Pancreas (tissue), 10 donors: ENCODE data around the gene RNF5. TPM values are rescaled to one million over a fixed set of nuclear protein-coding genes. Genes with fewer than 3 reads are reported as not detected.

Experiments
- ATAC-seq, 4 donors: fragments of 200-7000 bp; cut with Tn5 transposase; one replicate each; pipeline versions ENCODE4 v1.8.0 to v1.9.1; 2020; ENCODE audit warnings: mild to moderate bottlenecking in 4 of 4, moderate library complexity in 4 of 4
- DNase-seq, 6 donors: peaks; one replicate each; pipeline ENCODE4 v3.0.0-alpha.2; 2020
- FAIRE-seq: peaks from 2 replicates; lab custom pipeline; 2012; peaks lifted over from hg19 to GRCh38; lab: Jason Lieb, UNC
- H3K27ac ChIP-seq, 4 donors: fragments of 200-600 bp; sonication (generic); 1 replicate in 3 of 4; 2 replicates in 1 of 4; pipeline versions ENCODE4 v1.5.0 to v1.8.0; 2020
- H3K27me3 ChIP-seq, 4 donors: fragments of 200-600 bp; one replicate each; pipeline ENCODE4 v1.8.0; 2021
- H3K36me3 ChIP-seq, 3 donors: fragments of 200-600 bp; sonication (generic) in 1 of 3; one replicate each; pipeline versions ENCODE4 v1.5.0 to v1.8.0; 2020 to 2021
- H3K4me1 ChIP-seq, 3 donors: fragments of 200-600 bp; one replicate each; pipeline ENCODE4 v1.8.0; 2021
- H3K4me3 ChIP-seq, 4 donors: fragments of 200-600 bp; sonication (generic) in 2 of 4; one replicate each; pipeline versions ENCODE4 v1.5.0 to v1.8.0; 2020 to 2021
- H3K9me3 ChIP-seq, 4 donors: fragments of 200-600 bp; one replicate each; pipeline ENCODE4 v1.8.0; 2021
- WGBS, 2 donors: extraction: QIAGEN DNeasy Blood & Tissue Kit; methylation state at CpG; one replicate each; pipeline ENCODE4 v1.1.7; 2013; 5-methylcytosine and 5-hydroxymethylcytosine counted together
- intact Hi-C, 3 donors: fragments of 100-400 bp; cut with DNase I; formaldehyde crosslinking; loops; one replicate each; pipeline versions ENCODE4 v1.11.1 to v1.14.2; 2022
- polyA plus RNA-seq, 2 donors: library from polyadenylated mRNA; stranded (reverse); fragments of 200-250 nt; gene quantifications; one replicate each; pipeline ENCODE4 v1.2.3, GENCODE V29; 2013
- total RNA-seq, 6 donors: library from RNA; stranded (reverse); fragmentation: NEBNext Ultra II Directional in 4 of 6; extraction: Animal tissue kit (Norgen Biotek cat#: 25700) in 4 of 6; gene quantifications; one replicate each; pipeline versions ENCODE4 v1.2.1 to v1.2.4, GENCODE V29; 2021 to 2023
- TF ChIP-seq, protein P1 (sequence below), 4 donors: fragments of 200-600 bp; sonication (generic) in 3 of 4; IDR thresholded peaks; one replicate each; pipeline versions ENCODE4 v1.5.0 to v1.8.0; 2021; ENCODE audit warnings: antibody characterized with exemption in 4 of 4
- donor health status: healthy with polysubstance abuse.
- donor health status: DM: no; HTN: no; CAD: no; lungs with moderate emphysema.
- donor health status: DM: no; HTN: no; CAD: no.
- donor health status: control.
- donor health status: control.
- donor health status: Bipolar disorder and iron deficiency.
- donor health status: DM: yes; HTN: yes; CAD: no.
- donor health status: DM: no; HTN: no; CAD: no.
- donor health status: DM: no; HTN: no; CAD: no.
- donor health status: DM: yes; HTN: yes; CAD: no.

The RNF5 gene
- total and polyA plus RNA-seq, 8 donors: 16.1 to 41.4 (median 25.8) TPM

DNA sequence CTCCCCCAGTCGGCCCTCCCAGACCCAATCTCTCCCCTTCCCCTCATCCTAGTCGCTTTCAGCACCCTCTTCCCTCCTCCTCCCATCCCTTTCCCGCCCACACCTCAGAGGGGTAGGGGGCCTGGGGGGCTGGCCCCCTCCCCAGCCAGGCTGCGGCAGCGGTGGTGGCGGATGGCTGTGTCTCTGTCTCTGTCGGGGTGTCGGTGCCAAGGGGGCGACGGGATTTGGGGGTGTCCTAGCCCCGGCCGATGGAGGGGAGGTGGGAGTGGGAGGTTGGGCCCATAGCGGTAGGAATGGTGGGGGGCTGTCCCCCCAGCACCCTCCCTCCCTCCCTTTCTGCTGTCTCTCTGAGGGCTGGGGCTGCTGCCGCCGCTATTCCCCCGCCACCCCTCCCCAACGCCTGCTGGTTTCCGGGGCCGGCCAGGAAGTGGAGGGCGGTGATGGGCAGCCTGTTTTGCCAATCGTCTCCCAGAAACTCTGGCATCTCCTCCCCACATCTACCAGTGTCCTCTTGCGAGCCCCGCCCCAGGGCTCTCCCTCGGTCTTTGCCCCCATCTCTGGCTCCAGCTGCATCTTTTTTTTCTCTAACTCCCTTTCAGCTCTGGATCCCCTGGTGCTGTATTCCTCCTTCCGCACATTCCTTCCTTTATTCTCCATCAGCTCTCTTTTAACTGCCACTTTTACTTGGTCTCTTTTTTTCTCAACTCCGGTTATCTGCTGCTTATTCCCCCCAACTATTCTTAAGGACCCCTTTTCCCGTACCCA, 2.3 kb upstream of the RNF5 start, which contains the start of gene AGPAT1:
TSS of gene AGPAT1 (minus strand) at position 374 of the 765 bp plus-strand sequence. CDS start 4,588 bp downstream, outside the sequence.
- 0 to 1% methylated on average over 21 to 27 of the region's 27 CpGs for WGBS, 2 donors
- Histone ChIP-seq H3K27me3 (no peaks in the 10 kb centered on the region), H3K36me3 (no peaks in the 10 kb centered on the region), H3K4me3 (peak within 1 kb of the TSS; percentile 73 to 88 (median 77)), H3K4me1 (peaks cover 20 to 31% (median 24%) of the 10 kb centered on the region in 3 donors), H3K9me3 (no peaks in the 10 kb centered on the region), H3K27ac (peak within 1 kb of the TSS; percentile 86 to 96 (median 90))
- DNase-seq (peak; percentile 93 to 98 (median 96)), ATAC-seq (peak; percentile 59 to 80 (median 72)), FAIRE-seq (no peak)
- TF ChIP-seq, protein P1, sequence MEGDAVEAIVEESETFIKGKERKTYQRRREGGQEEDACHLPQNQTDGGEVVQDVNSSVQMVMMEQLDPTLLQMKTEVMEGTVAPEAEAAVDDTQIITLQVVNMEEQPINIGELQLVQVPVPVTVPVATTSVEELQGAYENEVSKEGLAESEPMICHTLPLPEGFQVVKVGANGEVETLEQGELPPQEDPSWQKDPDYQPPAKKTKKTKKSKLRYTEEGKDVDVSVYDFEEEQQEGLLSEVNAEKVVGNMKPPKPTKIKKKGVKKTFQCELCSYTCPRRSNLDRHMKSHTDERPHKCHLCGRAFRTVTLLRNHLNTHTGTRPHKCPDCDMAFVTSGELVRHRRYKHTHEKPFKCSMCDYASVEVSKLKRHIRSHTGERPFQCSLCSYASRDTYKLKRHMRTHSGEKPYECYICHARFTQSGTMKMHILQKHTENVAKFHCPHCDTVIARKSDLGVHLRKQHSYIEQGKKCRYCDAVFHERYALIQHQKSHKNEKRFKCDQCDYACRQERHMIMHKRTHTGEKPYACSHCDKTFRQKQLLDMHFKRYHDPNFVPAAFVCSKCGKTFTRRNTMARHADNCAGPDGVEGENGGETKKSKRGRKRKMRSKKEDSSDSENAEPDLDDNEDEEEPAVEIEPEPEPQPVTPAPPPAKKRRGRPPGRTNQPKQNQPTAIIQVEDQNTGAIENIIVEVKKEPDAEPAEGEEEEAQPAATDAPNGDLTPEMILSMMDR (IDR thresholded peaks at IDR 0.05): no peak
- intact Hi-C loops: no loop called here

GRCh38 chr6:32176476-32177182, 1.6 kb upstream of the RNF5 start:
- Histone ChIP-seq H3K4me3 (peak overlapping the region in 3 of 4 donors; percentile 75 to 88 (median 79)), H3K9me3 (no peaks in the 10 kb centered on the region), H3K27me3 (no peaks in the 10 kb centered on the region), H3K36me3 (no peaks in the 10 kb centered on the region), H3K27ac (peak overlapping the region; percentile 86 to 96 (median 90)), H3K4me1 (peaks cover 20 to 31% (median 24%) of the 10 kb centered on the region in 3 donors)
- intact Hi-C loops: no loop called here
- TF ChIP-seq, protein P1 (IDR thresholded peaks at IDR 0.05): no peak
- WGBS, 2 donors: 19 to 23% methylated on average over 5 of the region's 5 CpGs
- ATAC-seq: no peak
- no peak for FAIRE-seq
- no peak for DNase-seq

DNA sequence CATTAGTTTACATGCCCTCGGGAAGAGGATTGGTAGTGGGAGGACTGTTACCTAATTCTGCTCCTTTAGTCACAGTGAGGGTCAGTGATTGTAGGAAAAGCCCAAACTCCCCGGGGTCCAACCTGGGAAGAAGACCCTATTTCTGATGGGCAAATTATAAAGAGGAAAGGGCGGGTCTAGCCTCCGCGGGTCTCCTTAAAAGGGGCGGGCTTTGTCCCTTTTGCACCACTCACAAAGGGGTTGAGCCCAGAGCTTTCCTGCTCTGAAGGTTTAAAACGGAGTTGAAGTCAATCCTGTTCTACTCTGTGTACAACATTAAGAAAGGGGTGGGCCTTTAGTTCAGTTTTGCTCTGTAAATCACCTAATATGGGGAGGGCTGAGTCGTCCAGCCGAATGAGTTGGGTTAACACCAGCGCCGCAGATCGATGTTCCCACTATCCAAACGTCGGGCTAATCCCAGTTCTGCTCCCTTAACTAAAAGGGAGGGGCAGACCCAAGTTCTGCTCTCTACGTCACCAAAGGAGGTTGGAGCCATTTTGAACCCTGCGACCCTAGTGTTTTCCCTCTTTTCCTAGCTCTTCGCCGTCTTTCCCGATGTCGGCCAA, 920 bp upstream of the RNF5 start:
- H3K4me1 ChIP-seq: peaks cover 20 to 31% (median 24%) of the 10 kb centered on the region in 3 donors
- intact Hi-C loops: no loop called here
- DNase-seq (peak in 1 of 6 donors; percentile 40), ATAC-seq (peak; percentile 2 to 5 (median 3)), FAIRE-seq (no peak)
- TF ChIP-seq, protein P1 (IDR thresholded peaks at IDR 0.05): no peak
- H3K27me3 ChIP-seq: no peaks in the 10 kb centered on the region
- WGBS, 2 donors: 0 to 1% methylated on average over 20 of the region's 20 CpGs
- H3K36me3 ChIP-seq: no peaks in the 10 kb centered on the region
- H3K9me3 ChIP-seq: no peaks in the 10 kb centered on the region
- H3K4me3 ChIP-seq: peak overlapping the region in 3 of 4 donors; percentile 9 to 88 (median 55)
- H3K27ac ChIP-seq: peak overlapping the region; percentile 86 to 96 (median 90)

GRCh38 chr6:32178547-32179440, 589 bp downstream of the RNF5 start:
- H3K27ac ChIP-seq: peak overlapping the region; percentile 86 to 96 (median 90)
- no peak for ATAC-seq
- no peaks in the 10 kb centered on the region for H3K9me3 ChIP-seq
- no peaks in the 10 kb centered on the region for H3K36me3 ChIP-seq
- no peak for FAIRE-seq
- peaks cover 20 to 31% (median 24%) of the 10 kb centered on the region in 3 donors for H3K4me1 ChIP-seq
- H3K4me3 ChIP-seq: peak overlapping the region; percentile 28 to 88 (median 48)
- WGBS, 2 donors: 2 to 3% methylated on average over 21 to 24 of the region's 24 CpGs
- TF ChIP-seq, protein P1 (IDR thresholded peaks at IDR 0.05): no peak
- peak in 1 of 6 donors; percentile 78 for DNase-seq
- H3K27me3 ChIP-seq: no peaks in the 10 kb centered on the region
- intact Hi-C loops: no loop called here
